ENCODE measurements around the gene CIAO2B.
"Not testable (repeated sequence)": the region's sequence is repeated elsewhere in the genome, so short reads cannot be mapped to it uniquely, and the experiment has no call there.

The CIAO2B gene

GRCh38 chr16:66955363-66956153 is 21.4 kb upstream of the CIAO2B start:
- not testable (repeated sequence) for DNase-seq (ENCODE audit: low spot score)

- DNase-seq (ENCODE audit: low spot score), result peak; percentile 85
These were observed 20.0 kb upstream of the CIAO2B start for GRCh38 chr16:66954097-66954659.

GRCh38 chr16:66953462-66954096 is 19.4 kb upstream of the CIAO2B start:
- no peak for DNase-seq (ENCODE audit: low spot score)

- no peak for DNase-seq (ENCODE audit: low spot score)
These were observed 18.4 kb upstream of the CIAO2B start for GRCh38 chr16:66952430-66953110.

- no peak for DNase-seq (ENCODE audit: low spot score)
These were observed 17.0 kb upstream of the CIAO2B start for GRCh38 chr16:66950971-66951790.

- DNase-seq (ENCODE audit: low spot score), result no peak
These were observed 16.2 kb upstream of the CIAO2B start for GRCh38 chr16:66950437-66950836.

GRCh38 chr16:66949472-66949871 is 15.3 kb upstream of the CIAO2B start:
- no peak for DNase-seq (ENCODE audit: low spot score)

GRCh38 chr16:66948837-66949225 is 14.6 kb upstream of the CIAO2B start:
- no peak for DNase-seq (ENCODE audit: low spot score)

GRCh38 chr16:66948134-66948836 is 14.1 kb upstream of the CIAO2B start:
- DNase-seq (ENCODE audit: low spot score), result peak; percentile 48

- DNase-seq (ENCODE audit: low spot score), result peak; percentile 90
These were observed 13.3 kb upstream of the CIAO2B start for GRCh38 chr16:66947302-66948065.

- DNase-seq (ENCODE audit: low spot score), result no peak
These were observed 12.7 kb upstream of the CIAO2B start for GRCh38 chr16:66946974-66947301.

GRCh38 chr16:66946541-66946940 is 12.3 kb upstream of the CIAO2B start:
- DNase-seq (ENCODE audit: low spot score), result no peak

- no peak for DNase-seq (ENCODE audit: low spot score)
These were observed 11.7 kb upstream of the CIAO2B start for GRCh38 chr16:66945939-66946338.

- DNase-seq (ENCODE audit: low spot score), result not testable (repeated sequence)
These were observed 10.8 kb upstream of the CIAO2B start for GRCh38 chr16:66944971-66945370.

- no peak for DNase-seq (ENCODE audit: low spot score)
These were observed 9.8 kb upstream of the CIAO2B start for GRCh38 chr16:66944054-66944441.

GRCh38 chr16:66943426-66944053 is 9.3 kb upstream of the CIAO2B start:
- DNase-seq (ENCODE audit: low spot score), result no peak

GRCh38 chr16:66942981-66943380 is 8.8 kb upstream of the CIAO2B start:
- DNase-seq (ENCODE audit: low spot score), result no peak

- DNase-seq (ENCODE audit: low spot score), result no peak
These were observed 6.0 kb upstream of the CIAO2B start for GRCh38 chr16:66940236-66940635.

- no peak for DNase-seq (ENCODE audit: low spot score)
These were observed 5.2 kb upstream of the CIAO2B start for GRCh38 chr16:66939366-66939765.

GRCh38 chr16:66937725-66938337 is 3.6 kb upstream of the CIAO2B start:
- no peak for DNase-seq (ENCODE audit: low spot score)

Measured in hepatic stellate cell (primary cell).